ENCODE measurements around the gene PXDN. TPM values are rescaled to one million over a fixed set of nuclear protein-coding genes. Genes with fewer than 3 reads are reported as not detected.

The PXDN gene
- total and polyA plus RNA-seq, 11 donors, result 5.9 to 83.7 (median 28.2) TPM

- Histone ChIP-seq H3K9me3 (no peaks in the 10 kb centered on the region), H3K27me3 (peaks cover 0 to 13% (median 0%) of the 10 kb centered on the region in 9 donors), H3K4me1 (peaks cover 0 to 13% (median 0%) of the 10 kb centered on the region in 12 donors), H3K36me3 (no peaks in the 10 kb centered on the region), H3K27ac (no peak overlapping the region), H3K4me3 (no peak overlapping the region)
- TF ChIP-seq, protein P1, sequence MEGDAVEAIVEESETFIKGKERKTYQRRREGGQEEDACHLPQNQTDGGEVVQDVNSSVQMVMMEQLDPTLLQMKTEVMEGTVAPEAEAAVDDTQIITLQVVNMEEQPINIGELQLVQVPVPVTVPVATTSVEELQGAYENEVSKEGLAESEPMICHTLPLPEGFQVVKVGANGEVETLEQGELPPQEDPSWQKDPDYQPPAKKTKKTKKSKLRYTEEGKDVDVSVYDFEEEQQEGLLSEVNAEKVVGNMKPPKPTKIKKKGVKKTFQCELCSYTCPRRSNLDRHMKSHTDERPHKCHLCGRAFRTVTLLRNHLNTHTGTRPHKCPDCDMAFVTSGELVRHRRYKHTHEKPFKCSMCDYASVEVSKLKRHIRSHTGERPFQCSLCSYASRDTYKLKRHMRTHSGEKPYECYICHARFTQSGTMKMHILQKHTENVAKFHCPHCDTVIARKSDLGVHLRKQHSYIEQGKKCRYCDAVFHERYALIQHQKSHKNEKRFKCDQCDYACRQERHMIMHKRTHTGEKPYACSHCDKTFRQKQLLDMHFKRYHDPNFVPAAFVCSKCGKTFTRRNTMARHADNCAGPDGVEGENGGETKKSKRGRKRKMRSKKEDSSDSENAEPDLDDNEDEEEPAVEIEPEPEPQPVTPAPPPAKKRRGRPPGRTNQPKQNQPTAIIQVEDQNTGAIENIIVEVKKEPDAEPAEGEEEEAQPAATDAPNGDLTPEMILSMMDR (IDR thresholded peaks at IDR 0.05), result no peak
- WGBS, 4 donors, result 86 to 91% (median 89%) methylated on average over 20 to 23 of the region's 23 CpGs
- intact Hi-C loops (cut with DNase I), result no loop called here
- DNase-seq, result no peak
- peak in 3 of 4 donors; percentile 16 to 39 (median 22) for ATAC-seq
Measured at GRCh38 chr2:1793001-1793867, 48.9 kb upstream of the PXDN start.

- DNase-seq (no peak), ATAC-seq (no peak)
- no peak overlapping the region for H3K4me3 ChIP-seq
- WGBS, 4 donors, result 83 to 86% (median 84%) methylated on average over 16 of the region's 16 CpGs
- TF ChIP-seq, protein P1 (IDR thresholded peaks at IDR 0.05), result no peak
- no peak for TF ChIP-seq POLR2A (IDR thresholded peaks at IDR 0.05)
- H3K27ac ChIP-seq, result peak overlapping the region in 1 of 12 donors; percentile 68
- intact Hi-C loops (cut with DNase I), result no loop called here
- peaks cover 0 to 23% (median 0%) of the 10 kb centered on the region in 9 donors for H3K27me3 ChIP-seq
- H3K36me3 ChIP-seq, result no peaks in the 10 kb centered on the region
- H3K4me1 ChIP-seq, result peaks cover 0 to 5% (median 0%) of the 10 kb centered on the region in 12 donors
- H3K9me3 ChIP-seq, result no peaks in the 10 kb centered on the region
Measured at GRCh38 chr2:1791685-1792435, 47.5 kb upstream of the PXDN start.

DNA sequence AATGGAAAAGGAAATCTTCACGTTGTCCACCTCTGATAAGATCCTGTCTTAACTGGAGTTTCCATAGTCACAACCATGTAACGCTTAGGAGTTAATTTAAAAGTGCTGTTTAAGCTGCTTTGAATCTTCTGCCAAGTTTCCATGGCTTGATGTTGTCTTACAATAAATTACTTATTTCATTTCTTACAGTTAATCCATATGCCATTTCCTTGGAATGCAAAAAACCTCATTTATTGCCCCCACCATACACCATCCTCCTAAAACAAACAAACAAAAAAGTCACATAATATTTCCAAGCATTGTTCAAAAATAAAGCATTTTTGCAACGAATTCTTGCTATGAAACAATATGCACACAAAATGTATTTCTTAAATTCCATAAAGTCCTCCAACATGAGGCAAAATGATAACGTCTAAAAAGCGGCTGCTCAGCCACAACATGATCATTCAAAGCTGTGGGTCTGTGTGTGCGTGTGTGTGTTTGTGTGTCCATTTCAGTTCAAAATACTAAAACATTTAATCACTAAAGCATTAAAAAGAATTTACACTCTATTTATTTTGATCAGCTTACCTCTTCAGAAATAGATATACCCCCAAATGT lies 46.8 kb upstream of the PXDN start:
- H3K4me3 ChIP-seq, result no peak overlapping the region
- ATAC-seq (no peak), DNase-seq (no peak)
- no peaks in the 10 kb centered on the region for H3K4me1 ChIP-seq
- WGBS, 4 donors, result 70 to 77% (median 75%) methylated on average over 6 of the region's 6 CpGs
- no peaks in the 10 kb centered on the region for H3K9me3 ChIP-seq
- intact Hi-C loops (cut with DNase I), result no loop called here
- TF ChIP-seq, protein P1 (IDR thresholded peaks at IDR 0.05), result no peak
- no peak for TF ChIP-seq POLR2A (IDR thresholded peaks at IDR 0.05)
- H3K27me3 ChIP-seq, result peaks cover 0 to 23% (median 0%) of the 10 kb centered on the region in 9 donors
- no peaks in the 10 kb centered on the region for H3K36me3 ChIP-seq
- peak overlapping the region in 1 of 12 donors; percentile 68 for H3K27ac ChIP-seq

GRCh38 chr2:1790473-1790872 lies 46.2 kb upstream of the PXDN start:
- no peaks in the 10 kb centered on the region for H3K36me3 ChIP-seq
- WGBS, 4 donors, result 52 to 67% (median 65%) methylated on average over 6 of the region's 6 CpGs
- no peak overlapping the region for H3K27ac ChIP-seq
- H3K27me3 ChIP-seq, result peaks cover 0 to 23% (median 0%) of the 10 kb centered on the region in 9 donors
- intact Hi-C loops (cut with DNase I), result no loop called here
- no peaks in the 10 kb centered on the region for H3K9me3 ChIP-seq
- H3K4me3 ChIP-seq, result no peak overlapping the region
- no peak for DNase-seq
- no peak for TF ChIP-seq POLR2A (IDR thresholded peaks at IDR 0.05)
- TF ChIP-seq, protein P1 (IDR thresholded peaks at IDR 0.05), result no peak
- H3K4me1 ChIP-seq, result no peaks in the 10 kb centered on the region
- no peak for ATAC-seq

Data from heart left ventricle (tissue), 16 donors.